Measurements from ENCODE around the gene TAF11L7.

GRCh38 chr5:17634160-17634559, 48.6 kb upstream of the TAF11L7 start, which contains the start of gene TAF11L14:
- TF ChIP-seq CTCF (IDR thresholded peaks at IDR 0.05) (no peak), ZFX (IDR thresholded peaks at IDR 0.05; ENCODE audit: borderline replicate concordance) (no peak)

All from 22Rv1 (cell line).